ENCODE data around the gene ALOX15B.

The ALOX15B gene

GRCh38 chr17:8062807-8063483 lies 24.1 kb downstream of the ALOX15B start:
- TF ChIP-seq CTCF (IDR thresholded peaks at IDR 0.05; ENCODE audit: extremely low read depth, insufficient read depth, missing control alignments) = no peak
- in situ Hi-C loops (cut with MboI; ENCODE audit: low pct_unique_long_range_greater_than_20kb, low sequenced_read_pairs, unreplicated experiment) = no loop called here
- DNase-seq (ENCODE audit: low spot score) = no peak

- in situ Hi-C loops (cut with MboI; ENCODE audit: low pct_unique_long_range_greater_than_20kb, low sequenced_read_pairs, unreplicated experiment) = no loop called here
- no peak for DNase-seq (ENCODE audit: low spot score)
- no peak for TF ChIP-seq CTCF (IDR thresholded peaks at IDR 0.05; ENCODE audit: extremely low read depth, insufficient read depth, missing control alignments)
These were observed 25.1 kb downstream of the ALOX15B start for GRCh38 chr17:8063761-8064534.

- no peak for TF ChIP-seq CTCF (IDR thresholded peaks at IDR 0.05; ENCODE audit: extremely low read depth, insufficient read depth, missing control alignments)
- no peak for DNase-seq (ENCODE audit: low spot score)
- in situ Hi-C loops (cut with MboI; ENCODE audit: low pct_unique_long_range_greater_than_20kb, low sequenced_read_pairs, unreplicated experiment) = no loop called here
These were observed 25.7 kb downstream of the ALOX15B start for GRCh38 chr17:8064561-8065019.

GRCh38 chr17:8066841-8067775 lies 28.2 kb downstream of the ALOX15B start:
- in situ Hi-C loops (cut with MboI; ENCODE audit: low pct_unique_long_range_greater_than_20kb, low sequenced_read_pairs, unreplicated experiment) = no loop called here
- no peak for TF ChIP-seq CTCF (IDR thresholded peaks at IDR 0.05; ENCODE audit: extremely low read depth, insufficient read depth, missing control alignments)
- no peak for DNase-seq (ENCODE audit: low spot score)

- no peak for DNase-seq (ENCODE audit: low spot score)
- in situ Hi-C loops (cut with MboI; ENCODE audit: low pct_unique_long_range_greater_than_20kb, low sequenced_read_pairs, unreplicated experiment) = no loop called here
- TF ChIP-seq CTCF (IDR thresholded peaks at IDR 0.05; ENCODE audit: extremely low read depth, insufficient read depth, missing control alignments) = no peak
These were observed 28.9 kb downstream of the ALOX15B start for GRCh38 chr17:8067806-8068205.

Measured in GM13977 (cell line).